ENCODE results near the gene BFSP2.

GRCh38 chr3:133444423-133444774 lies 44.5 kb downstream of the BFSP2 start:
- no peak for TF ChIP-seq CTCF (IDR thresholded peaks at IDR 0.05)
- no peak for TF ChIP-seq POLR2A (IDR thresholded peaks at IDR 0.05)
